Activated CD4-positive, alpha-beta T cell treated with anti-CD3 and anti-CD28 coated beads, Interleukin-2, amount 50 U/mL, for 24 hours (primary cell): ENCODE data around the gene SIX5.

Source experiments
- DNase-seq, 2 donors: peaks; one replicate each; pipeline ENCODE4 v3.0.0-alpha.2; 2020; ENCODE audit warnings: low read depth in 1 of 2, low spot score in 1 of 2

Gene SIX5

GRCh38 chr19:45777395-45777961, 8.4 kb upstream of the SIX5 start:
- DNase-seq = no peak

DNA sequence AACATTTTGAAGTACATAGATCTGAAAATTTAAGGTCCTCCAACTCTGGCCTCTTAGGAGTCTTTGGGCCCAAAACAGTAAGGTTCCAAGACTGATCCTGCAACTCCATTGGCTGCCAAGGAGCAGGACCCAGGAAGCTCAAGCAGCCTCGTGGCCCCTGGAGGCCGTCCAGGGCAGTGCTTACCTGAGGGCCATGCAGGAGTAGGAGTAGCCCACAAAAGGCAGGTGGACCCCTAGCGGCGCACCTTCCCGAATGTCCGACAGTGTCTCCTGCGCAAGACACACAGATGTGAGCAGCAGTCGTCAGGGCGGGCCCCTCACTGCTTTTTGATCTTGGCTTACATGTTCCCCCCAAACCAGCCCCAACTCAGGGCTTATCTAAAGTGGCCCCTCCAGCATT, 5.7 kb upstream of the SIX5 start:
- no peak for DNase-seq

DNA sequence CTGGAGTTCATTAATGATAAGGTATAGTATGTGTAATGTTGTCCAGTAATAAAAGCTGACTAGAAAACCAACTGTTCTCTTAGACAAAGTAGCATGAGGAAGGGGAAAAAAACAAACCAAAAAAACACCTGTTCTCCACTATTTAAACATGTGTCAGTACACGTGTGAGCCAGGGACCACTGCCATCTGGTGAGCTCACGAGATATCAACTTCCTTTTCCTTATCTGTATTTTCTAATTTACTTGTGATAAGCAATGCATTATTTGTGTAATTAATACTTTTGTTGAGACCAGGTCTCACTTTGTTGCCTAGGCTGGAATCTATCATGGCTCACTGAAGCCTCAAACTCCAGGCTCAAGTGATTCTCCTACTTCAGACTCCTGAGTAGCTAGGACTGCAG, 4.3 kb upstream of the SIX5 start:
- no peak for DNase-seq

GRCh38 chr19:45772912-45773311, 3.9 kb upstream of the SIX5 start:
- DNase-seq = no peak

DNA sequence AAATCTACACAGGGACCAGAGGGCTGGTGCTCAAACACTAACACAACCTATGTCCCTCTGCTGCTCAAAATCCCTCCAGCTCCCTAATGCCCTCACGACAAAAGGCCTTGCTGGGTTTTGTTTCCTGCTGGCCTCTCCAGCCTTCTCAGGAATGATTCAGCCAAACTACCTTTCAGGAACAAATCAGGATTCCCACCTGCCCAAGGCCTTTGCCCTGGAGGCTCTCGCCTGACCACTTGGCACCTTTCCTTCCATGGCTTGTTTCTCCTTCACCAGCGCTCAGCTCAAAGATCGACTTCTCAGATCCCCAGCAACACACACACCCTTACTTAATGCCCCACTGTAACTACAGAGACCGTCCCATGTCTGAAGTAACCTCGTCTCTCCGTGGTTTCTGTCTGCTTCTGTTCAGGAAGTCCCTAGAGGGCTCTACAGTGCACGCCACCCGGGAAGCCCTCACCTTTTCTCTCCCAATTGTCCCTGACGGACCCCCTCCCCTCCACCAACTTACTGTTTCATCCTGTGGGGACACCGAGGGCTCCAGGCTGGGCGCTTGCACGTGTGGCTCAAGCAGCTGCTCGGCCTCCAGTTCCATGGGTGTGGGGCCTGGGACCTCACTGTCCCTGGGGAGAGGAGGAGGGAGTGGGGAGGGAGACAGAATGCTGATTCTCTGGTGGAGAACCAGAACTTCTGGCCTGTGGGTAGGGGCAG, 3.2 kb upstream of the SIX5 start:
- no peak for DNase-seq

- no peak for DNase-seq
Observed at GRCh38 chr19:45771311-45771933, 2.4 kb upstream of the SIX5 start.

GRCh38 chr19:45770192-45771101, 1.4 kb upstream of the SIX5 start:
- peak; percentile 79 to 85 for DNase-seq

DNA sequence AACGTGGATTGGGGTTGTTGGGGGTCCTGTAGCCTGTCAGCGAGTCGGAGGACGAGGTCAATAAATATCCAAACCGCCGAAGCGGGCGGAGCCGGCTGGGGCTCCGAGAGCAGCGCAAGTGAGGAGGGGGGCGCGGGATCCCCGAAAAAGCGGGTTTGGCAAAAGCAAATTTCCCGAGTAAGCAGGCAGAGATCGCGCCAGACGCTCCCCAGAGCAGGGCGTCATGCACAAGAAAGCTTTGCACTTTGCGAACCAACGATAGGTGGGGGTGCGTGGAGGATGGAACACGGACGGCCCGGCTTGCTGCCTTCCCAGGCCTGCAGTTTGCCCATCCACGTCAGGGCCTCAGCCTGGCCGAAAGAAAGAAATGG, 754 bp upstream of the SIX5 start:
- no peak for DNase-seq

DNA sequence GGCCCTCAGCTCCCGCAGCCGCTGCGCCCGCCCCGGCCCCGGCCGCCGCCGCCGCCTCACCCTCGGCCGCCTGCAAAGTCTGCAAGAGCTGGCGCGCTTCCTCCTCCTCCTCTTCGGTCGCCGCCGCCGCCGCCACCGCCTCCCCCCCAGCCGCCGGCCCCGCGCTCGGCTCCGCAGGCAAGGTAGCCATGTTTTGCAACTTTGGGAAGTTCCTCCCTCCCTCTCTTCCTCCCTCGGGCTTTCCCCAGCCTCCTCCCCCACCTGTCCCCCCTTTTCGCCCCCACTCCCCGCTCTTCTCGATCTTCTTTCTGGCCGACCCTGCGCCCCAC, 433 bp downstream of the SIX5 start:
- DNase-seq = no peak

DNA sequence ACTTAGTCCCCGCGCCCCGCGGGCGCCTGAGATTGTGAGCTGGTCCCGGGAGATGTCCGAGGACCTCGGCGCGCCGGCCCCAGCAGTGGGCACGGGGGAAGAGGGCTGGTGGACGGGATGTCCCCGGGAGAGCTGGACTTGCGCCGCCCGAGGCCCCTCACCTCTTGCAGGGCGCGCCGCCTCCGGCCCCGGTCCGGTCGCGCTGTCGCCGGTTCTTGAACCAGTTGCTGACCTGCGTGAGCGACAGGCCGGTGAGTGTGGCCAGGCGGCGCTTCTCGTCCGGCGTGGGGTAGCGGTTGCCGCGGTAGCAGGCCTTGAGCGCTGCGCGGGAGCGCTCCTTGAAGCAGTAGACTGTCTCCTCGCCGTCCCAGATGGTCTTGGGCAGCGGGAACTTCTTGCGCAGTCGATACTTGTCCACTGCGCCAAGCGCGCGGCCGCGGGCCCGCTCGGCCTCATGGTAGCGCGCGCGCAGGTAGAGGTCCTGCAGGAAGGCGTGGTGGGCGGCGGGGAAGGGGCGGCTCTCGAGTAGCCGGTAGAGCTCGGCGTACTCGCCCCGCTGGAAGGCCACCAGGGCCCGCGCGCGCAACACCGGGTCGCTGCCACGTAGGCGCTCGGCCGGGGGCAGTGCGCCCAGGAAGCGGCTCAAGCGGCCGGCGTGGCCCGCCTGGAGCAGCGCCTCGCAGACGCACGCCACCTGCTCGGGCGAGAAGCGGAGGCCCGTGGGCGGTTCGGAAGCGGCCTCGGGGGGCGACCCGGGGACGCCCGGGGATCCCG, 984 bp downstream of the SIX5 start:
- DNase-seq = no peak

DNA sequence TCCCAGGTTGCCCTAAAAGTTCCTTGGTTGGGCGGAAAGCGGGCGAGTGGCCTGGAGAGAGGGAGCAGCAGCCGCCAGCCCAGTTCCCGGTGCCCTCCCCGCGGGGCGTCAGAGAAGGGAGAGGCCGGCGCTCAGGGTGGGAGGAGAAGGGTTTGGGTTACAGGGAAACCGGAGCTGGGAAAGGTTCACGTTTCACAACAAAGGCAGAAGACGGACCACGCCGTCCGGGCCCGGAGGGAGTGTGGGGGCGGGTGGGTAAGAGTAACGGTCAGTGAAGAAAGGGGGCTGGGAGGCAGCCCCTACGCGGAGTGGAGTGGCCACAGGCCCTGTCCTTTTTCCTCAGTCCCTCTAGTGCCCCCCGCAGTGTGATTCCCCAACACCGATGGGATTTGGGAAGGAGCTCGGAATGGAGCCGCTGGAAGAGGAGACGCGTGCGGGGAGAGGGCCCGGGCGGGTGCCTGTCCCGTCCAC, 1.6 kb downstream of the SIX5 start:
- DNase-seq = no peak

DNA sequence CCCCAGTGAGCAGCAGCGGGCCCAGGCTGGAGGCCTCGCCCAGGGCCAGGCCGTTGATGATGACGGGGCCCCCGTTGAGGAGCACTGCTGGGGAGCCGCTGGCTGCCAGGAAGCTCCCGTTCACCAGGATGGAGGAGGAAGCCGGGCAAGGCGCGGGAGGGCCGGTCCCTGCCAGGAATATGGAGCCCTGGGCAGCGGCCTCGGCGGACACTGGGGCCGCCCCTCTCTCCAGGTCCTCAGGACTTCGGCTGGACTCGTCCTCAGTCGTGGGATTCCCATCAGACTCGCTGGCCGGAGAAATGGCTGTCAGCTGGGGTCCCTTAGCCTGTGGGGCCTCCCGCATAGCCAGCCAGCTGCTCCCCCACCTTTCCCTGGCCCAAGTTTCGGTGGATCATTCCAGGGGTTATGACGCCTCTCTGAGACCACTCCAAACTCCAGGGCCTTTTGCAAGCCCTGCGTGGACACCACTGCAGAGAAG, 2.1 kb downstream of the SIX5 start:
- DNase-seq = no peak

DNA sequence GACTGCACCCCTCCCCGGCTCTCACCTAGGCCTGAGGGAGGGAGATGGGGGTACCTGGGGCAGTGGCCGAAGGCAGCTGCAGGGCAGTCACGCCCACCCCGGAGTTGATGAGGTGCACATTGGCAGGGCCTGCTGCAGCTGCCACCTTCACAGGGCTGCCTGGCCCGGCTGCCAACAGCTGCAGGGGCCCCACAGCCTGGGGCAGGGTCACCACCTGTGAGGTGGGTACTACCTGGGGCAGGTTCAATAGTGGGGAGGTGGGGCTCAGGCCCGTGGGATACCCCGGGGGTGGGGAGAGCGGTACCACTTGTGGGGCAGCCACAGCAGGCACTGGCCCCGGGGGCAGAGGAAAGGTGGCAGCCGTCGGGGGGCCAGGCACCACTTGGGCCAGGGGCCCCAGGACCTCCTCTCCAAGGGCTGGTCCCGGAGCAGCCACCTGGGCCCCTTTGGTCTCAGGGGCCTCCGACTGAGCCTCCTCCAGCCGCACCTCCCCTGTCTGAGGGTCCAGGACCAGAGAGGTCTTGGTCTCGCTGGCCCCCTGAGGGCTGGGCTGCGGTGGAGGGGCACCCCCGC, 2.7 kb downstream of the SIX5 start:
- no peak for DNase-seq

DNA sequence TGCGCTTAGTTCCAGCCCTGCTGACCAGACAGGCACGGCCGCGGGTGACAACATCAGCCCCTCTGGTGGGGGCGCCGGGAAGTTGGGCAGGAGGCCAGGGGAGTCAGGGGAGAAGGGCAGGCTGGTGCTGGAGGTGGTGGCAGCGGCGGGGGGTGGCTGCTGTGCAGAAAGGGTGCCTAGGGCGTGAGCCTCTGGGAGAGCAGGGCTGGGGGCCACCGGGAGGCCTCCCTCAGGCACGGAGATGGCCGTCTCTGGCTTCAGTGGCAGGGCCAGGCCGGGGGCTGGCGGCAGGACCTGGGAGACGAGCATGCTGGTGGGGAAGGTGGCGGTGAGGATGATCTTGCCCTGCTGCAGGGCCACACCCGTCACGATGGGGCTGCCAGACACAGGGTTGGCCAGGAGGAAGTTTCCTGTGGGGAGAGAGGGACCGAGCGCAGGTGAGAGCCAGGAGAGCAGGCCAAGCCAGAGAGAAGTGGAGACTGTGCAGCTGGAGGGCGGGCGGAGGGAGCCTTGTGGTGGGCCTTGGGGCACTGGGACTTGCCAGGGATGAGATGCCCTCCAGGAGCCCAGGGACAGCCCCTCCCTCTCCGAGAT, 3.3 kb downstream of the SIX5 start:
- DNase-seq = no peak

GRCh38 chr19:45764945-45765701, 3.9 kb downstream of the SIX5 start:
- no peak for DNase-seq

GRCh38 chr19:45764475-45764874, 4.6 kb downstream of the SIX5 start:
- DNase-seq = no peak

DNA sequence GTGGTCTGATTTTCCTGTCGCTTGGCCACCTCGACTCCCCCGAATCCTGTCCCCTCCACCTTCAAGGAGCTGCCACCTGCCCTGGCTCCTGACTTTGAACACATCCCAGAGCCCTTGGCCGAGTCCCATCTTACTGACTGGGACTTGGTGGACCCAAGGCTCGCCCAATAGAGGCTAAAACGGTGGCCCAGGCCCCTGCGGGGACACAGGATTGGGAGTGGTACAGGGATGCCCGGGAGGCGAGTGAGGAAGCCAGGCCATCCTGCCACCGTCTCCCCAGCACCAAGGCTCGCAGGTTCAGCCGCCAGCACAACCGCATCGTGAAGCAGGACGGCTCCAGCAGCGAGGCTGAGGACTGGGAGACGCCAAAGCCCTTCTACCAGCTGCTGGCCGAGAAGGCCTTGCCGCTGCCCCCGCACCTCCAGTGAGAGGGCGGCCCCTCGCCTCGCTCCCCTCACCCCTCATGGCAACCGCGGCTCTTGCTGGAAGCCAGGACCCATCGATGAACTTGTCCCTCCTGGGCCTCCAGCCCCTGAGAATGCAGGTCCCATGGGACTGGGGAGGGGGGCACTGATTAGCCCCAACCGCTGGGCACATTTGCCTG, 5.3 kb downstream of the SIX5 start:
- DNase-seq = no peak

- DNase-seq = no peak
Observed at GRCh38 chr19:45762870-45763631, 6.0 kb downstream of the SIX5 start.
